ENCODE data around the gene PPP1R26. TPM values are rescaled to one million over a fixed set of nuclear protein-coding genes. Genes with fewer than 3 reads are reported as not detected.

Gene PPP1R26
- total and polyA plus RNA-seq, 2 of the 13 experiments (the other 11 are each of a cell fraction or from before 2014, with no cell fraction given), result 8.6 to 11.6 TPM

- TF ChIP-seq NCOA5 (CRISPR knock-in tag; IDR thresholded peaks at IDR 0.05) (no peak), ZNF713 (CRISPR knock-in tag; IDR thresholded peaks at IDR 0.05) (no peak), CHD4 (IDR thresholded peaks at IDR 0.05; ENCODE audit: borderline replicate concordance, low read length) (no peak), SKI (IDR thresholded peaks at IDR 0.05; ENCODE audit: partially characterized antibody) (no peak), MATR3 (CRISPR knock-in tag; IDR thresholded peaks at IDR 0.05) (no peak), POLR2A (IDR thresholded peaks at IDR 0.05; ENCODE audit: insufficient read depth in 1 of 2, low read depth in 2 of 2, low read length in 2 of 2) (no peak), ZNF24 (IDR thresholded peaks at IDR 0.05) (no peak), ZNF747 (CRISPR knock-in tag; IDR thresholded peaks at IDR 0.05; ENCODE audit: borderline replicate concordance) (0 out of 2 replicates have a peak, but pooled peaks have one; percentile 26)
- TF ChIP-seq, protein P1, sequence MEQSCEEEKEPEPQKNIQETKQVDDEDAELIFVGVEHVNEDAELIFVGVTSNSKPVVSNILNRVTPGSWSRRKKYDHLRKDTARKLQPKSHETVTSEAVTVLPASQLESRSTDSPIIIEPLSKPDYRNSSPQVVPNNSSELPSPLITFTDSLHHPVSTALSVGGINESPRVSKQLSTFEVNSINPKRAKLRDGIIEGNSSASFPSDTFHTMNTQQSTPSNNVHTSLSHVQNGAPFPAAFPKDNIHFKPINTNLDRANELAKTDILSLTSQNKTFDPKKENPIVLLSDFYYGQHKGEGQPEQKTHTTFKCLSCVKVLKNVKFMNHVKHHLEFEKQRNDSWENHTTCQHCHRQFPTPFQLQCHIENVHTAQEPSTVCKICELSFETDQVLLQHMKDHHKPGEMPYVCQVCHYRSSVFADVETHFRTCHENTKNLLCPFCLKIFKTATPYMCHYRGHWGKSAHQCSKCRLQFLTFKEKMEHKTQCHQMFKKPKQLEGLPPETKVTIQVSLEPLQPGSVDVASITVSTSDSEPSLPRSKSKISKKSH (CRISPR knock-in tag; IDR thresholded peaks at IDR 0.05; ENCODE audit: borderline replicate concordance), result no peak
- TF ChIP-seq, protein P2, sequence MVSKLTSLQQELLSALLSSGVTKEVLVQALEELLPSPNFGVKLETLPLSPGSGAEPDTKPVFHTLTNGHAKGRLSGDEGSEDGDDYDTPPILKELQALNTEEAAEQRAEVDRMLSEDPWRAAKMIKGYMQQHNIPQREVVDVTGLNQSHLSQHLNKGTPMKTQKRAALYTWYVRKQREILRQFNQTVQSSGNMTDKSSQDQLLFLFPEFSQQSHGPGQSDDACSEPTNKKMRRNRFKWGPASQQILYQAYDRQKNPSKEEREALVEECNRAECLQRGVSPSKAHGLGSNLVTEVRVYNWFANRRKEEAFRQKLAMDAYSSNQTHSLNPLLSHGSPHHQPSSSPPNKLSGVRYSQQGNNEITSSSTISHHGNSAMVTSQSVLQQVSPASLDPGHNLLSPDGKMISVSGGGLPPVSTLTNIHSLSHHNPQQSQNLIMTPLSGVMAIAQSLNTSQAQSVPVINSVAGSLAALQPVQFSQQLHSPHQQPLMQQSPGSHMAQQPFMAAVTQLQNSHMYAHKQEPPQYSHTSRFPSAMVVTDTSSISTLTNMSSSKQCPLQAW (CRISPR knock-in tag; IDR thresholded peaks at IDR 0.05), result 0 out of 2 replicates have a peak, but pooled peaks have one; percentile 60
- TF ChIP-seq, protein P3, sequence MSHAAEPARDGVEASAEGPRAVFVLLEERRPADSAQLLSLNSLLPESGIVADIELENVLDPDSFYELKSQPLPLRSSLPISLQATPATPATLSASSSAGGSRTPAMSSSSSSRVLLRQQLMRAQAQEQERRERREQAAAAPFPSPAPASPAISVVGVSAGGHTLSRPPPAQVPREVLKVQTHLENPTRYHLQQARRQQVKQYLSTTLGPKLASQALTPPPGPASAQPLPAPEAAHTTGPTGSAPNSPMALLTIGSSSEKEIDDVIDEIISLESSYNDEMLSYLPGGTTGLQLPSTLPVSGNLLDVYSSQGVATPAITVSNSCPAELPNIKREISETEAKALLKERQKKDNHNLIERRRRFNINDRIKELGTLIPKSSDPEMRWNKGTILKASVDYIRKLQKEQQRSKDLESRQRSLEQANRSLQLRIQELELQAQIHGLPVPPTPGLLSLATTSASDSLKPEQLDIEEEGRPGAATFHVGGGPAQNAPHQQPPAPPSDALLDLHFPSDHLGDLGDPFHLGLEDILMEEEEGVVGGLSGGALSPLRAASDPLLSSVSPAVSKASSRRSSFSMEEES (CRISPR knock-in tag; IDR thresholded peaks at IDR 0.05), result peak; percentile 74; the same call in 1 of the 2 replicates
- TF ChIP-seq, protein P4, sequence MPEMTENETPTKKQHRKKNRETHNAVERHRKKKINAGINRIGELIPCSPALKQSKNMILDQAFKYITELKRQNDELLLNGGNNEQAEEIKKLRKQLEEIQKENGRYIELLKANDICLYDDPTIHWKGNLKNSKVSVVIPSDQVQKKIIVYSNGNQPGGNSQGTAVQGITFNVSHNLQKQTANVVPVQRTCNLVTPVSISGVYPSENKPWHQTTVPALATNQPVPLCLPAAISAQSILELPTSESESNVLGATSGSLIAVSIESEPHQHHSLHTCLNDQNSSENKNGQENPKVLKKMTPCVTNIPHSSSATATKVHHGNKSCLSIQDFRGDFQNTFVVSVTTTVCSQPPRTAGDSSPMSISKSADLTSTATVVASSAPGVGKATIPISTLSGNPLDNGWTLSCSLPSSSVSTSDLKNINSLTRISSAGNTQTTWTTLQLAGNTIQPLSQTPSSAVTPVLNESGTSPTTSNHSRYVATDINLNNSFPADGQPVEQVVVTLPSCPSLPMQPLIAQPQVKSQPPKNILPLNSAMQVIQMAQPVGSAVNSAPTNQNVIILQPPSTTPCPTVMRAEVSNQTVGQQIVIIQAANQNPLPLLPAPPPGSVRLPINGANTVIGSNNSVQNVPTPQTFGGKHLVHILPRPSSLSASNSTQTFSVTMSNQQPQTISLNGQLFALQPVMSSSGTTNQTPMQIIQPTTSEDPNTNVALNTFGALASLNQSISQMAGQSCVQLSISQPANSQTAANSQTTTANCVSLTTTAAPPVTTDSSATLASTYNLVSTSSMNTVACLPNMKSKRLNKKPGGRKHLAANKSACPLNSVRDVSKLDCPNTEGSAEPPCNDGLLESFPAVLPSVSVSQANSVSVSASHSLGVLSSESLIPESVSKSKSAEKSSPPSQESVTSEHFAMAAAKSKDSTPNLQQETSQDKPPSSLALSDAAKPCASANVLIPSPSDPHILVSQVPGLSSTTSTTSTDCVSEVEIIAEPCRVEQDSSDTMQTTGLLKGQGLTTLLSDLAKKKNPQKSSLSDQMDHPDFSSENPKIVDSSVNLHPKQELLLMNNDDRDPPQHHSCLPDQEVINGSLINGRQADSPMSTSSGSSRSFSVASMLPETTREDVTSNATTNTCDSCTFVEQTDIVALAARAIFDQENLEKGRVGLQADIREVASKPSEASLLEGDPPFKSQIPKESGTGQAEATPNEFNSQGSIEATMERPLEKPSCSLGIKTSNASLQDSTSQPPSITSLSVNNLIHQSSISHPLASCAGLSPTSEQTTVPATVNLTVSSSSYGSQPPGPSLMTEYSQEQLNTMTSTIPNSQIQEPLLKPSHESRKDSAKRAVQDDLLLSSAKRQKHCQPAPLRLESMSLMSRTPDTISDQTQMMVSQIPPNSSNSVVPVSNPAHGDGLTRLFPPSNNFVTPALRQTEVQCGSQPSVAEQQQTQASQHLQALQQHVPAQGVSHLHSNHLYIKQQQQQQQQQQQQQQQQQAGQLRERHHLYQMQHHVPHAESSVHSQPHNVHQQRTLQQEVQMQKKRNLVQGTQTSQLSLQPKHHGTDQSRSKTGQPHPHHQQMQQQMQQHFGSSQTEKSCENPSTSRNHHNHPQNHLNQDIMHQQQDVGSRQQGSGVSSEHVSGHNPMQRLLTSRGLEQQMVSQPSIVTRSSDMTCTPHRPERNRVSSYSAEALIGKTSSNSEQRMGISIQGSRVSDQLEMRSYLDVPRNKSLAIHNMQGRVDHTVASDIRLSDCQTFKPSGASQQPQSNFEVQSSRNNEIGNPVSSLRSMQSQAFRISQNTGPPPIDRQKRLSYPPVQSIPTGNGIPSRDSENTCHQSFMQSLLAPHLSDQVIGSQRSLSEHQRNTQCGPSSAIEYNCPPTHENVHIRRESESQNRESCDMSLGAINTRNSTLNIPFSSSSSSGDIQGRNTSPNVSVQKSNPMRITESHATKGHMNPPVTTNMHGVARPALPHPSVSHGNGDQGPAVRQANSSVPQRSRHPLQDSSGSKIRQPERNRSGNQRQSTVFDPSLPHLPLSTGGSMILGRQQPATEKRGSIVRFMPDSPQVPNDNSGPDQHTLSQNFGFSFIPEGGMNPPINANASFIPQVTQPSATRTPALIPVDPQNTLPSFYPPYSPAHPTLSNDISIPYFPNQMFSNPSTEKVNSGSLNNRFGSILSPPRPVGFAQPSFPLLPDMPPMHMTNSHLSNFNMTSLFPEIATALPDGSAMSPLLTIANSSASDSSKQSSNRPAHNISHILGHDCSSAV (CRISPR knock-in tag; IDR thresholded peaks at IDR 0.05; ENCODE audit: borderline replicate concordance), result no peak
- TF ChIP-seq, protein P5, sequence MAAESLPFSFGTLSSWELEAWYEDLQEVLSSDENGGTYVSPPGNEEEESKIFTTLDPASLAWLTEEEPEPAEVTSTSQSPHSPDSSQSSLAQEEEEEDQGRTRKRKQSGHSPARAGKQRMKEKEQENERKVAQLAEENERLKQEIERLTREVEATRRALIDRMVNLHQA (CRISPR knock-in tag; IDR thresholded peaks at IDR 0.05), result no peak
Observed at GRCh38 chr9:135490980-135491464, 11.4 kb downstream of the PPP1R26 start (continued).

Measured in HepG2 (cell line).